DOHH2 (cell line): ENCODE measurements around the gene NEUROG2.

Experiments
- CTCF ChIP-seq: fragments of 200-600 bp; sonication (generic); IDR thresholded peaks from one replicate; pipeline ENCODE4 v1.5.1; 2014; ENCODE audit warnings: antibody characterized with exemption, mild to moderate bottlenecking, low read depth, low read length; ENCODE audit not compliant: poor library complexity, severe bottlenecking
- EZH2phosphoT487 ChIP-seq: fragments of 200-600 bp; sonication (generic); IDR thresholded peaks from 2 replicates; pipeline ENCODE4 v1.6.1; 2017; ENCODE audit warnings: borderline replicate concordance, mild to moderate bottlenecking, antibody characterized with exemption, low read length, moderate library complexity, mixed read lengths

GRCh38 chr4:112531146-112531545, 15.2 kb upstream of the NEUROG2 start:
- no peak for TF ChIP-seq CTCF
- TF ChIP-seq EZH2phosphoT487, result no peak
